GM18498 (cell line): Measurements from ENCODE around the gene PHKA2.
A peak's percentile ranks its signal among the peaks of the same experiment; 100 is the strongest.

Experiments used
- ATAC-seq: cut with Tn5 transposase; IDR thresholded peaks from one replicate; pipeline ENCODE4 v1.9.1; 2021; ENCODE audit warnings: mild to moderate bottlenecking, moderate library complexity; ENCODE audit not compliant: unreplicated experiment

PHKA2 gene

GRCh38 chrX:18891548-18891945 lies 92.4 kb downstream of the PHKA2 start:
- no peak for ATAC-seq

GRCh38 chrX:18890724-18891547 lies 93.0 kb downstream of the PHKA2 start:
- ATAC-seq = no peak

GRCh38 chrX:18890049-18890381 lies 93.9 kb downstream of the PHKA2 start:
- no peak for ATAC-seq

- ATAC-seq = no peak
These were observed 94.4 kb downstream of the PHKA2 start for GRCh38 chrX:18889346-18890048.

- no peak for ATAC-seq
These were observed 95.6 kb downstream of the PHKA2 start for GRCh38 chrX:18888281-18888680.

GRCh38 chrX:18887825-18888212 lies 96.1 kb downstream of the PHKA2 start:
- ATAC-seq = no peak

GRCh38 chrX:18887177-18887824 lies 96.6 kb downstream of the PHKA2 start:
- ATAC-seq = no peak

- peak; percentile 83 for ATAC-seq
These were observed 97.4 kb downstream of the PHKA2 start for GRCh38 chrX:18886344-18887161.

- peak; percentile 41 for ATAC-seq
These were observed 97.9 kb downstream of the PHKA2 start for GRCh38 chrX:18886005-18886343.

- peak; percentile 11 for ATAC-seq
These were observed 98.4 kb downstream of the PHKA2 start for GRCh38 chrX:18885328-18886004.

- ATAC-seq = no peak
These were observed 99.0 kb downstream of the PHKA2 start for GRCh38 chrX:18884916-18885315.

- no peak for ATAC-seq
These were observed 99.8 kb downstream of the PHKA2 start for GRCh38 chrX:18883961-18884765.

- ATAC-seq = no peak
These were observed 100.5 kb downstream of the PHKA2 start for GRCh38 chrX:18883234-18883960.

- no peak for ATAC-seq
These were observed 104.8 kb downstream of the PHKA2 start for GRCh38 chrX:18879144-18879543.

- ATAC-seq = no peak
These were observed 106.4 kb downstream of the PHKA2 start for GRCh38 chrX:18877469-18877868.

GRCh38 chrX:18875256-18875878 lies 108.5 kb downstream of the PHKA2 start:
- ATAC-seq = no peak

- no peak for ATAC-seq
These were observed 109.2 kb downstream of the PHKA2 start for GRCh38 chrX:18874560-18875255.

GRCh38 chrX:18873836-18874235 lies 110.1 kb downstream of the PHKA2 start:
- ATAC-seq = no peak
